ENCODE results near the gene THAP8.

THAP8 gene

GRCh38 chr19:36054119-36054732 is at the start of gene THAP8:
Gene THAP8 (minus strand): TSS chr19:36054285. CDS start chr19:36054217, 68 bp downstream.
- peak; percentile 41; the same call in 1 of the 2 replicates for TF ChIP-seq CTCF (IDR thresholded peaks at IDR 0.05)

GRCh38 chr19:36103040-36103626 is 49.0 kb upstream of the THAP8 start:
- TF ChIP-seq CTCF (IDR thresholded peaks at IDR 0.05): no peak

DNA sequence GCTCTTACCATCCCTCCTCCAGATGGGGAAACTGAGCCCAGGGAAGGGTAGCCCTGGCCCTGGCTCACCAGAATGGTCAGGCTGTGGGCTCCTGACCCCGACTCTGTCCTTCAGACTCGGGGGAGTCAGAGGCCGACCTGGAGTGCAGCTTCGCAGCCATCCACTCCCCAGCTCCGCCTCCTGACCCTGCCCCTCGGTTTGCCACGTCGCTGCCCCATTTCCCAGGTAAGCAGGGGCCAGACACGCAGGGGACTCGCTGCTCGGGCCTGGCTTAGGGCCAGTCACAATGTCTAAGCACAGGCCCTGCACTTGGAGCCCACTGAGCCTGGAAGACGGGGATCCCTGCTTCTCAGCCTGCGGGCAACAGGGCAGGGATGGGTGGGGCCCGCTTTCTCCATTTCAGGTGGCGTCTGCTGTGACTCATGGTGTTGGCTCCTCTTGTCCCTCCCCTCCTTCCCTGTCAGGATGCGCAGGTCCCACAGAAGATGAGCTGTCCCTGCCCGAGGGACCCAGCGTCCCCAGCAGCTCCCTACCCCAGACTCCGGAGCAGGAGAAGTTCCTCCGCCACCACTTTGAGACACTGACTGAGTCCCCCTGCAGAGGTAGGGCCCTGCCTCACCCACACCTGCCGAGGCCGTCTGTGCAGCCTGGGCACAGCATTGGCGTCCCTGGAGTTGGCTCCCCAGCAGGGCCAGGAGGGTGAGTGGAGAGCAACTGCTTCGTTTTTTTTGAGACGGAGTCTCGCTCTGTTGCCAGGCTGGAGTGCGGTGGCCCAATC is 47.7 kb upstream of the THAP8 start:
- TF ChIP-seq CTCF (IDR thresholded peaks at IDR 0.05): no peak

DNA sequence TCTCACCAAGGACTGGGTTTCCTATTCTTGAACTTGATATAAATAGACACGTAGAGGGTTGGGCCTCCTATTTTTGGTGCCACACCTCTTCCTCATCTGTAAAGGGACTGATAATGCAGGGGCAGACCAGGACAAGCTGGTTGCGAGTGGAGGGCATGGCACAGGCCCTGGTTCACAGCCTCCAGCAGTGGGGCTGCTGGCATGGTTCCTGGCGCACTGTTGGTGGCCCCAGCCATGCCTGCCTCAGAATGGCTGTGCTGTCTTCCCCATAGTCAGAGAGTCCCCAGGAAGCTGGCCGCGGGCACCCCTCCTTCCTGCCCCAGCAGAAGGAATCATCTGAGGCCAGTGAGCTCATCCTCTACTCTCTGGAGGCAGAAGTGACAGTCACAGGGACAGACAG is 46.4 kb upstream of the THAP8 start:
- TF ChIP-seq CTCF (IDR thresholded peaks at IDR 0.05): no peak

- TF ChIP-seq CTCF (IDR thresholded peaks at IDR 0.05): no peak
Measured at GRCh38 chr19:36099166-36099785, 45.2 kb upstream of the THAP8 start.

DNA sequence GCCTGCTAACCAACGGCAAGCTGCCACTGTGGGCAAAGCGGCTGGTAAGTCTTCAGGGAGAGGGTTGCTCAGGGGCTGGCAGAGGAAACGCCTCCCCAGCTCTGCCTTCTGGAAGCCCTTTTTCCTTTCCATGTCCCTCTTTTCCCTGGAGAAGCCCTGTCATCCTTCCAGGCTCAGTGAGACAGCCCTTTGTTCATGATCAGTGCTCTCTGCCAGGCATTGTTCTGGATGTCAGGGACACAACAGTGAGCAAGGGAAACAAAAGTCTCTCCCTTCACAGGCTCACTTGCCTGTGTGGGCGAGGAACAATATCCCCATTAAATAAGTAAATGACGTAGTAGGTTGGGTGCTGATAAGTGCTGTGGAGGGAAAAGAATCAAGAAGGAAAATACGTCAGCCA is 43.0 kb upstream of the THAP8 start:
- no peak for TF ChIP-seq CTCF (IDR thresholded peaks at IDR 0.05)

DNA sequence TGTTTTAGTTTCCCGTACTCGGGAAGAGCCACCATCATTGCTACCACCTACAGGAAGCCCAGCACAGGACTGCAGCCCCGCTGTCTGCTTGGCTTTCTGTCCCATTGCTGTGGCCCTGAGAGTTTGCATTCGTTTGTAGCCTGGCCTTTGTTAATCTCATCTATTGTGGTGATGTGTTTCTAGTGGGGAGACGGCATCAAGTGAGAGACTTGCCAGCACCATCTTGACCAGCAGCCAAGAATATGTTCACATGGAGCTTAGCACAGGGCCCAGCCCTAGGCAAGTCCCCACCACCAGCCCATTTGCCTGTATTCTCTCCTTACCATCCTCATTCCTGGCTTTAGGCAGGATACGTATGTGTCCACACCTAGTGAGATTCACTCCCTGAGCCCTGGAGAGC is 39.6 kb upstream of the THAP8 start:
- TF ChIP-seq CTCF (IDR thresholded peaks at IDR 0.05): no peak

Measured in LNCAP (cell line).